ENCODE measurements around the gene DDHD1. TPM values are rescaled to one million over a fixed set of nuclear protein-coding genes. Genes with fewer than 3 reads are reported as not detected.
"Not testable (repeated sequence)": the region's sequence is repeated elsewhere in the genome, so short reads cannot be mapped to it uniquely, and the experiment has no call there.

DDHD1 gene
- total RNA-seq, 1 experiment from 2014 or later, result 10.6 TPM

GRCh38 chr14:53144244-53144643 is 8.9 kb downstream of the DDHD1 start:
- DNase-seq (no peak), ATAC-seq (no peak)
- Histone ChIP-seq H3K36me3 (ENCODE audit: low read depth, low read length) (peaks cover 3% of the 10 kb centered on the region; the same call in 1 of the 2 replicates), H4K20me1 (ENCODE audit: low read length) (no peaks in the 10 kb centered on the region), H3K4me2 (ENCODE audit: low read length) (no peak overlapping the region), H3F3A (ENCODE audit: low read length, unreplicated experiment) (no peaks in the 10 kb centered on the region), H3K4me1 (ENCODE audit: insufficient read depth, low read length) (no peaks in the 10 kb centered on the region), H3K9me3 (ENCODE audit: low read length) (peaks cover 22% of the 10 kb centered on the region), H3K27me3 (ENCODE audit: low read length) (no peaks in the 10 kb centered on the region), H2AFZ (ENCODE audit: low read length) (no peak overlapping the region), H3K9ac (ENCODE audit: low read length) (no peak overlapping the region), H3K27ac (ENCODE audit: low read length) (no peak overlapping the region), H3K4me3 (ENCODE audit: low read length) (no peak overlapping the region), H3K79me2 (ENCODE audit: low read length) (peaks cover 29% of the 10 kb centered on the region), H3K9me2 (replicated peaks; ENCODE audit: low read length) (no peaks in the 10 kb centered on the region)
- TF ChIP-seq, protein P1, sequence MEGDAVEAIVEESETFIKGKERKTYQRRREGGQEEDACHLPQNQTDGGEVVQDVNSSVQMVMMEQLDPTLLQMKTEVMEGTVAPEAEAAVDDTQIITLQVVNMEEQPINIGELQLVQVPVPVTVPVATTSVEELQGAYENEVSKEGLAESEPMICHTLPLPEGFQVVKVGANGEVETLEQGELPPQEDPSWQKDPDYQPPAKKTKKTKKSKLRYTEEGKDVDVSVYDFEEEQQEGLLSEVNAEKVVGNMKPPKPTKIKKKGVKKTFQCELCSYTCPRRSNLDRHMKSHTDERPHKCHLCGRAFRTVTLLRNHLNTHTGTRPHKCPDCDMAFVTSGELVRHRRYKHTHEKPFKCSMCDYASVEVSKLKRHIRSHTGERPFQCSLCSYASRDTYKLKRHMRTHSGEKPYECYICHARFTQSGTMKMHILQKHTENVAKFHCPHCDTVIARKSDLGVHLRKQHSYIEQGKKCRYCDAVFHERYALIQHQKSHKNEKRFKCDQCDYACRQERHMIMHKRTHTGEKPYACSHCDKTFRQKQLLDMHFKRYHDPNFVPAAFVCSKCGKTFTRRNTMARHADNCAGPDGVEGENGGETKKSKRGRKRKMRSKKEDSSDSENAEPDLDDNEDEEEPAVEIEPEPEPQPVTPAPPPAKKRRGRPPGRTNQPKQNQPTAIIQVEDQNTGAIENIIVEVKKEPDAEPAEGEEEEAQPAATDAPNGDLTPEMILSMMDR (conservative IDR thresholded peaks at IDR 0.05; ENCODE audit: low read depth, low read length), result no peak
- intact Hi-C loops (cut with micrococcal nuclease), result no loop called here
- CTCF ChIA-PET, result no interaction called here
- POLR2A ChIA-PET (ENCODE audit: unreplicated experiment), result no interaction called here
- no TSS peak for BruUV-seq (replicated peaks)

GRCh38 chr14:53140585-53140984 is 12.5 kb downstream of the DDHD1 start:
- H3K36me3 ChIP-seq (ENCODE audit: low read depth, low read length), result peaks cover 3% of the 10 kb centered on the region; the same call in 1 of the 2 replicates
- H3K9me2 ChIP-seq (replicated peaks; ENCODE audit: low read length), result no peaks in the 10 kb centered on the region
- H3K4me1 ChIP-seq (ENCODE audit: insufficient read depth, low read length), result no peaks in the 10 kb centered on the region
- ChIA-PET CTCF (no interaction called here), POLR2A (ENCODE audit: unreplicated experiment) (no interaction called here)
- TF ChIP-seq, protein P1 (conservative IDR thresholded peaks at IDR 0.05; ENCODE audit: low read depth, low read length), result no peak
- TF ChIP-seq EZH2 (IDR thresholded peaks at IDR 0.05; ENCODE audit: low read length, unreplicated experiment) (no peak), EZH2phosphoT487 (IDR thresholded peaks at IDR 0.05; ENCODE audit: borderline replicate concordance, low read length) (no peak)
- H3K4me2 ChIP-seq (ENCODE audit: low read length), result no peak overlapping the region
- H3K9ac ChIP-seq (ENCODE audit: low read length), result no peak overlapping the region
- H2AFZ ChIP-seq (ENCODE audit: low read length), result no peak overlapping the region
- intact Hi-C loops (cut with micrococcal nuclease), result no loop called here
- no peaks in the 10 kb centered on the region for H3K79me2 ChIP-seq (ENCODE audit: low read length)
- no peak overlapping the region for H3K4me3 ChIP-seq (ENCODE audit: low read length)
- no peaks in the 10 kb centered on the region for H3K27me3 ChIP-seq (ENCODE audit: low read length)
- no peak for DNase-seq
- H4K20me1 ChIP-seq (ENCODE audit: low read length), result no peaks in the 10 kb centered on the region
- no peaks in the 10 kb centered on the region for H3F3A ChIP-seq (ENCODE audit: low read length, unreplicated experiment)
- no peak for ATAC-seq
- BruUV-seq (replicated peaks), result no TSS peak
- peaks cover 26% of the 10 kb centered on the region for H3K9me3 ChIP-seq (ENCODE audit: low read length)
- no peak overlapping the region for H3K27ac ChIP-seq (ENCODE audit: low read length)

GRCh38 chr14:53137568-53138203 is 15.4 kb downstream of the DDHD1 start:
- H3F3A ChIP-seq (ENCODE audit: low read length, unreplicated experiment), result no peaks in the 10 kb centered on the region
- peaks cover 3% of the 10 kb centered on the region; the same call in 1 of the 2 replicates for H3K36me3 ChIP-seq (ENCODE audit: low read depth, low read length)
- H3K9ac ChIP-seq (ENCODE audit: low read length), result no peak overlapping the region
- no peak for DNase-seq
- peaks cover 3% of the 10 kb centered on the region; the same call in 1 of the 2 replicates for H3K79me2 ChIP-seq (ENCODE audit: low read length)
- intact Hi-C loops (cut with micrococcal nuclease), result no loop called here
- H2AFZ ChIP-seq (ENCODE audit: low read length), result no peak overlapping the region
- H3K9me3 ChIP-seq (ENCODE audit: low read length), result peaks cover 26% of the 10 kb centered on the region
- no TSS peak for BruUV-seq (replicated peaks)
- no peak overlapping the region for H3K27ac ChIP-seq (ENCODE audit: low read length)
- no peaks in the 10 kb centered on the region for H3K27me3 ChIP-seq (ENCODE audit: low read length)
- TF ChIP-seq EZH2 (IDR thresholded peaks at IDR 0.05; ENCODE audit: low read length, unreplicated experiment) (no peak), EZH2phosphoT487 (IDR thresholded peaks at IDR 0.05; ENCODE audit: borderline replicate concordance, low read length) (no peak)
- TF ChIP-seq, protein P1 (conservative IDR thresholded peaks at IDR 0.05; ENCODE audit: low read depth, low read length), result no peak
- no peaks in the 10 kb centered on the region for H3K4me1 ChIP-seq (ENCODE audit: insufficient read depth, low read length)
- no peak for ATAC-seq
- no peaks in the 10 kb centered on the region for H3K9me2 ChIP-seq (replicated peaks; ENCODE audit: low read length)
- ChIA-PET CTCF (no interaction called here), POLR2A (ENCODE audit: unreplicated experiment) (no interaction called here)
- H3K4me3 ChIP-seq (ENCODE audit: low read length), result no peak overlapping the region
- H3K4me2 ChIP-seq (ENCODE audit: low read length), result no peak overlapping the region
- no peaks in the 10 kb centered on the region for H4K20me1 ChIP-seq (ENCODE audit: low read length)

GRCh38 chr14:53130491-53130890 is 22.6 kb downstream of the DDHD1 start:
- H2AFZ ChIP-seq (ENCODE audit: low read length); H3K4me1 ChIP-seq (ENCODE audit: insufficient read depth, low read length); BruUV-seq (replicated peaks); H3K36me3 ChIP-seq (ENCODE audit: low read depth, low read length); H3K4me3 ChIP-seq (ENCODE audit: low read length); DNase-seq; H4K20me1 ChIP-seq (ENCODE audit: low read length); intact Hi-C loops (cut with micrococcal nuclease); ATAC-seq; H3K9ac ChIP-seq (ENCODE audit: low read length); H3F3A ChIP-seq (ENCODE audit: low read length, unreplicated experiment); H3K27me3 ChIP-seq (ENCODE audit: low read length); CTCF ChIA-PET; H3K79me2 ChIP-seq (ENCODE audit: low read length); H3K4me2 ChIP-seq (ENCODE audit: low read length); H3K27ac ChIP-seq (ENCODE audit: low read length); H3K9me2 ChIP-seq (replicated peaks; ENCODE audit: low read length); POLR2A ChIA-PET (ENCODE audit: unreplicated experiment); H3K9me3 ChIP-seq (ENCODE audit: low read length): not testable (repeated sequence)
